ENCODE results near the gene TCP11.
A peak's percentile ranks its signal among the peaks of the same experiment; 100 is the strongest.
"Not testable (repeated sequence)": the region's sequence is repeated elsewhere in the genome, so short reads cannot be mapped to it uniquely, and the experiment has no call there.

Gene TCP11

GRCh38 chr6:35107761-35108160 is 33.4 kb downstream of the TCP11 start:
- H3K36me3 ChIP-seq (ENCODE audit: insufficient read depth, low read depth, low read length); H3K4me3 ChIP-seq (ENCODE audit: low read length); H3K9ac ChIP-seq (ENCODE audit: low read depth, low read length): not testable (repeated sequence)

GRCh38 chr6:35107208-35107607 is 33.9 kb downstream of the TCP11 start:
- H3K36me3 ChIP-seq (ENCODE audit: insufficient read depth, low read depth, low read length); H3K27ac ChIP-seq (ENCODE audit: low read length); H3K4me3 ChIP-seq (ENCODE audit: low read length); H3K4me1 ChIP-seq (ENCODE audit: insufficient read depth, low read length); H3K9me3 ChIP-seq (ENCODE audit: insufficient read depth, low read depth, low read length); H3K27me3 ChIP-seq (ENCODE audit: insufficient read depth, low read length); H3K9ac ChIP-seq (ENCODE audit: low read depth, low read length): not testable (repeated sequence)

More at GRCh38 chr6:35107761-35108160, 33.4 kb downstream of the TCP11 start:
- H3K4me1 ChIP-seq (ENCODE audit: insufficient read depth, low read length); H3K27ac ChIP-seq (ENCODE audit: low read length); H3K27me3 ChIP-seq (ENCODE audit: insufficient read depth, low read length); H3K9me3 ChIP-seq (ENCODE audit: insufficient read depth, low read depth, low read length): not testable (repeated sequence)

GRCh38 chr6:35106061-35106460 is 35.1 kb downstream of the TCP11 start:
- H3K9me3 ChIP-seq (ENCODE audit: insufficient read depth, low read depth, low read length); H3K9ac ChIP-seq (ENCODE audit: low read depth, low read length); H3K27ac ChIP-seq (ENCODE audit: low read length); H3K27me3 ChIP-seq (ENCODE audit: insufficient read depth, low read length); H3K36me3 ChIP-seq (ENCODE audit: insufficient read depth, low read depth, low read length); H3K4me3 ChIP-seq (ENCODE audit: low read length); H3K4me1 ChIP-seq (ENCODE audit: insufficient read depth, low read length): not testable (repeated sequence)

- no peak overlapping the region for H3K9ac ChIP-seq (ENCODE audit: low read depth, low read length)
- no peaks in the 10 kb centered on the region for H3K9me3 ChIP-seq (ENCODE audit: insufficient read depth, low read depth, low read length)
- no peaks in the 10 kb centered on the region for H3K27me3 ChIP-seq (ENCODE audit: insufficient read depth, low read length)
- H3K4me1 ChIP-seq (ENCODE audit: insufficient read depth, low read length) = no peaks in the 10 kb centered on the region
- H3K36me3 ChIP-seq (ENCODE audit: insufficient read depth, low read depth, low read length) = no peaks in the 10 kb centered on the region
- no peak overlapping the region for H3K27ac ChIP-seq (ENCODE audit: low read length)
- no peak overlapping the region for H3K4me3 ChIP-seq (ENCODE audit: low read length)
Observed at GRCh38 chr6:35105078-35105477, 36.1 kb downstream of the TCP11 start.

- Histone ChIP-seq H3K9ac (ENCODE audit: low read depth, low read length) (no peak overlapping the region), H3K4me1 (ENCODE audit: insufficient read depth, low read length) (peaks cover 13% of the 10 kb centered on the region; the same call in 1 of the 2 replicates), H3K4me3 (ENCODE audit: low read length) (no peak overlapping the region), H3K9me3 (ENCODE audit: insufficient read depth, low read depth, low read length) (no peaks in the 10 kb centered on the region), H3K27ac (ENCODE audit: low read length) (no peak overlapping the region), H3K36me3 (ENCODE audit: insufficient read depth, low read depth, low read length) (no peaks in the 10 kb centered on the region), H3K27me3 (ENCODE audit: insufficient read depth, low read length) (no peaks in the 10 kb centered on the region)
Observed at GRCh38 chr6:35099116-35099515, 42.0 kb downstream of the TCP11 start.

GRCh38 chr6:35096129-35096862 is 44.8 kb downstream of the TCP11 start:
- Histone ChIP-seq H3K27me3 (ENCODE audit: insufficient read depth, low read length) (no peaks in the 10 kb centered on the region), H3K4me1 (ENCODE audit: insufficient read depth, low read length) (peaks cover 20% of the 10 kb centered on the region; the same call in 1 of the 2 replicates), H3K27ac (ENCODE audit: low read length) (no peak overlapping the region), H3K9me3 (ENCODE audit: insufficient read depth, low read depth, low read length) (no peaks in the 10 kb centered on the region), H3K9ac (ENCODE audit: low read depth, low read length) (peak overlapping the region; percentile 11; the same call in 1 of the 2 replicates), H3K4me3 (ENCODE audit: low read length) (no peak overlapping the region), H3K36me3 (ENCODE audit: insufficient read depth, low read depth, low read length) (no peaks in the 10 kb centered on the region)

GRCh38 chr6:35094183-35094582 is 47.0 kb downstream of the TCP11 start:
- no peaks in the 10 kb centered on the region for H3K27me3 ChIP-seq (ENCODE audit: insufficient read depth, low read length)
- H3K9ac ChIP-seq (ENCODE audit: low read depth, low read length) = no peak overlapping the region
- no peak overlapping the region for H3K27ac ChIP-seq (ENCODE audit: low read length)
- no peaks in the 10 kb centered on the region for H3K9me3 ChIP-seq (ENCODE audit: insufficient read depth, low read depth, low read length)
- no peaks in the 10 kb centered on the region for H3K36me3 ChIP-seq (ENCODE audit: insufficient read depth, low read depth, low read length)
- peaks cover 24% of the 10 kb centered on the region; the same call in 1 of the 2 replicates for H3K4me1 ChIP-seq (ENCODE audit: insufficient read depth, low read length)
- no peak overlapping the region for H3K4me3 ChIP-seq (ENCODE audit: low read length)

- Histone ChIP-seq H3K9ac (ENCODE audit: low read depth, low read length) (no peak overlapping the region), H3K9me3 (ENCODE audit: insufficient read depth, low read depth, low read length) (no peaks in the 10 kb centered on the region), H3K4me1 (ENCODE audit: insufficient read depth, low read length) (peaks cover 24% of the 10 kb centered on the region; the same call in 1 of the 2 replicates), H3K36me3 (ENCODE audit: insufficient read depth, low read depth, low read length) (no peaks in the 10 kb centered on the region), H3K4me3 (ENCODE audit: low read length) (no peak overlapping the region), H3K27ac (ENCODE audit: low read length) (no peak overlapping the region), H3K27me3 (ENCODE audit: insufficient read depth, low read length) (no peaks in the 10 kb centered on the region)
Observed at GRCh38 chr6:35093783-35094182, 47.4 kb downstream of the TCP11 start.

- Histone ChIP-seq H3K27me3 (ENCODE audit: insufficient read depth, low read length) (no peaks in the 10 kb centered on the region), H3K4me1 (ENCODE audit: insufficient read depth, low read length) (peaks cover 24% of the 10 kb centered on the region; the same call in 1 of the 2 replicates), H3K36me3 (ENCODE audit: insufficient read depth, low read depth, low read length) (no peaks in the 10 kb centered on the region; the same call in 1 of the 2 replicates), H3K4me3 (ENCODE audit: low read length) (no peak overlapping the region), H3K9ac (ENCODE audit: low read depth, low read length) (no peak overlapping the region), H3K9me3 (ENCODE audit: insufficient read depth, low read depth, low read length) (no peaks in the 10 kb centered on the region), H3K27ac (ENCODE audit: low read length) (no peak overlapping the region)
Observed at GRCh38 chr6:35093118-35093445, 48.1 kb downstream of the TCP11 start.

GRCh38 chr6:35092362-35093117 is 48.6 kb downstream of the TCP11 start:
- Histone ChIP-seq H3K9ac (ENCODE audit: low read depth, low read length) (no peak overlapping the region), H3K27ac (ENCODE audit: low read length) (no peak overlapping the region), H3K9me3 (ENCODE audit: insufficient read depth, low read depth, low read length) (no peaks in the 10 kb centered on the region), H3K36me3 (ENCODE audit: insufficient read depth, low read depth, low read length) (peaks cover 5% of the 10 kb centered on the region; the same call in 1 of the 2 replicates), H3K4me1 (ENCODE audit: insufficient read depth, low read length) (peaks cover 24% of the 10 kb centered on the region; the same call in 1 of the 2 replicates), H3K27me3 (ENCODE audit: insufficient read depth, low read length) (no peaks in the 10 kb centered on the region), H3K4me3 (ENCODE audit: low read length) (no peak overlapping the region)

- Histone ChIP-seq H3K9me3 (ENCODE audit: insufficient read depth, low read depth, low read length) (no peaks in the 10 kb centered on the region), H3K4me1 (ENCODE audit: insufficient read depth, low read length) (peaks cover 20% of the 10 kb centered on the region; the same call in 1 of the 2 replicates), H3K4me3 (ENCODE audit: low read length) (no peak overlapping the region), H3K36me3 (ENCODE audit: insufficient read depth, low read depth, low read length) (peaks cover 10% of the 10 kb centered on the region; the same call in 1 of the 2 replicates), H3K27me3 (ENCODE audit: insufficient read depth, low read length) (no peaks in the 10 kb centered on the region), H3K9ac (ENCODE audit: low read depth, low read length) (no peak overlapping the region), H3K27ac (ENCODE audit: low read length) (no peak overlapping the region)
Observed at GRCh38 chr6:35091346-35092083, 49.6 kb downstream of the TCP11 start.

All from iPS-20b (cell line).